Measurements from ENCODE around the gene BABAM2.
"Not testable (repeated sequence)": the region's sequence is repeated elsewhere in the genome, so short reads cannot be mapped to it uniquely, and the experiment has no call there.

BABAM2 gene

DNA sequence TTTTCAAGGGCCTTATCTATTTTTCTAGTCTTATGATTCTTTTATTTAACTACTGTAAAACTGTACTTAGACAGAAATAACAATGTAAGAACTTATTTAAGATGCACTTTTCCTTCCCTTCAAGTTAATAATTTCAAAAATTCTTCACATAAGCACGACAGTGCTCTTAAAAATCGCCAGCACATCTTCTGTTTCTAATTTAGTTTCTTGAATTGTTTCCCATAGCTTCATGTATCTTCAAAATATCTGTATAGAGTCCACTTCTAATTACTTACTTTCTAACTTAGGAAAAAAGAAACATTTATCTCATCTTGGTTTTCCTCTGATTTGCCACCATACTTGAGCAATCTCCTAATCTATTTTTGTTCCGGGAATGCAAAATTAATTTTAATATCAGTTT, 196.1 kb downstream of the BABAM2 start:
- no peak for DNase-seq

DNA sequence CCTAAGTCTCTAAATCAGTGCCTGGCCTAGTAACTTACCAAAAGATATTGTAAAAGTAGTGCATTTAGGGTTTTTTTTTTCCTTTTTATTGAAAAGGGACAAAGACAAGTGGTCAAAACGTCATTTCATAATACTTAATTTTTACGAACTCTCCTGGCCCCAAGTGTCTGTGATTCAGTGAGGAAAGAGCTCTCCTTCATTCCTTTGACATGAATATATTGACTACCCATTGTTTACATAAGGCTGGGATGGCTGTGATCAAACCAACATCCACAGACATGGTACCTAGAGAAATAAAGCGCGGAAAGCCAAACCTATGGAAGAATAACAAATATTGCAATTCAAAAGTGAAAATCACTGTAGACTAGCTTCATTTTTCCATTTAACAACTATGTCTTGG, 198.4 kb downstream of the BABAM2 start:
- DNase-seq, result no peak

DNA sequence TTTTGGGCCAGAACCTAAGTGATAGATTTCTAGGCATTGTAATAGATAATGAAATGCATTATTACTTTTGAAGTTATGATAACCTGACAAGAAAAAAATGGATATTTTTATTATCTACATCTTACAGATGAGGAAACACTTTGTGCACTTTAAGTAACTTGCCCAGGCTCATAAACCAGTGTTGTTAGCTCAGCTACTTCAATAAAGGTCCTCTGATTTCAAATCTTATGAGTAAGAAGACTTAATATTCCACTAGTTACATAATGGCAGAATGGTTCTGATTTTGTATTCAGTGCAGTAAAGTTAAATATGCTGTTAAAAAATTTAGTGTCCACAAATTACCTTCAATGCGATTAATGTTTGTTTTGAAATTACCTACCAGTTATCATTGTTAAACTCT, 199.0 kb downstream of the BABAM2 start:
- DNase-seq, result no peak

DNA sequence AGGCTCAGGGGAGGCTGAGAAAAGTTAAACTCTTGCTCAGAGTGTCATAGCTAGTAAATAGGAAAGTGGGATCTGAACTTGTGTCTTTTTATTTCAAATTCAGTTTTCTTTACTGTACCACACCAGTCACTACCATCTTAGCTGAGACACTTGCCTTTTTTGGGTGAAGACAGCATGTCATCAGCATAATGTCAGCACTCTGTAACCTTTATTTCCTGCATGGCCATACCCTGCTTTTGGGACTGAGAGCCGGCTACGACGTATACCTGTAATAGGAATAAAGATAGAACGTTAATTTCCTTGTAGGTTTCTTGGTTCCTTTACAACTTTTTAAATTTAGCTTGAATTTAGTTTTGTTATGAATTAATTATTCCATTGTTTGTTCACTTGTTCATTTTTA, 202.8 kb downstream of the BABAM2 start:
- no peak for DNase-seq

DNA sequence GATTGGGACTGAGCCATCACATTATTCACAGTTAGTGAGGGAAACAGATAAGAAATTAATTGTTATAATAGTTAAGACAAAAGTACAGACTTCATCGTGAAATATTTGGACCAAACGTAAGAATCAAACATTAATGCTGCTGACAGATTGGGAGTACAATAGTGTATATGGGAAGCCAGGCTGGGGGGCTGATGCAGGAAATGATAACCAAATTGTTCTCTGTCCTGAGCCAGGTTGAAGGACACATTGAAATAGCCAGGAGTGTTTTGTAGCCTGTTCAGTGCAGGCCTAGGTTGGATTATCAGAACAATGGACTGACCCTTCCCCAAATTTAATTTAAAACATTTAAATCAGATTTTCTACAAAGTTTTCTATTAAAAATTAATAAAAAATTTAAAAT, 203.2 kb downstream of the BABAM2 start:
- DNase-seq, result no peak

DNA sequence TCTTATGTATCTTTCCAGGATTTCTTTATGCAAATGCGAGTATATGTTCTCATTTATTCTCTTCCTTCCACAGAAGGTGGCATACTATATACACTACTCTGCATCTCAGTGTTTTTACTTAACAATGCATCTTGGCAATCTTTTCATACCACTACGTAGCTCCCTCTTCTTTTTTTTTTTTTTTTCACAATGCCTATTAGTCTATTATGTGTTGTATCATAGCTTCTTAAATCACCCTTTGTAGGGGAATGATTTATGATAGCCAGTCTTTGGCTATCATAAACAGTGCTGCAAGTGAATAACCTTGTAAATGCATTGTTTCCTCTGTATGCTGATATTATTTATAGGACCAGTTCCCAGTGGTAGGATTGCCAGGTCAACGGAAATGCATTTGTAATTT, 204.2 kb downstream of the BABAM2 start:
- DNase-seq, result no peak

DNA sequence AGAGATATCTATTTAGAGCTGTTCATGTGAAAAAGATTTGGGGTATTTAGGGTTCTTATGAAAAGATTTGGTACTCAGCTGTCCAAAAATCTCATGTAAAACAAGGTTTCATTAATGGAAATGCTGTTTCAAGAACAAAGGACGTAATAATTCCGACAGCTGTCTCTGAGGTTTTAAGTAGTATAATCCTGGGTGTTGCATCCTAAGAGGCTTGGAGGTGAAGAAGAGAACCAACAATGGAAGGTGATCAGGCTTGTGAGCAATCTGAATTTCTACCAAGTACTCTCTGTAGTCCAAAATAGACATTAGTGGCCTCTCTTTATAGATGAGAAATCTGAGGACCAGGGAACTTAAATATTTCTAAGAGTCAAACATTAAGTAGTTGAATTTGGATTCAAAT, 205.1 kb downstream of the BABAM2 start:
- DNase-seq, result no peak

DNA sequence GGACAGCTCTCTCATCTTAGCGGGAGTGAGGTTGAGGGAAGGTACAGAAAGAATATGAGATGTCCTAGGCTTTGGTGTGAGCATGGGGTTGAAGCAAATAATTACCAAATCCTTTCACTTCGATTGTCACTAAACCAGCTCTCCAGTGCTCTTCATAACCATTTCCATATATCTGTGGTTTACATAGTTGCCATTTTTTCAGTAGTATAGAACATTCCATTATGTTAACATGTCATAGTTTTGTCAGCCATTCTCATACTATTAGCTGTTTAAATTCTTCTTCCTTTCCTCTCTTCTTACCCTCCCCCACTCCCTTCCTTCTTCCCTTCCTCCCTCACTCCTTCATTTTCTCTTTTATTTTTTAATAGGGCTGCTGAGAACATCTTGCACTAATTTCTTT, 205.9 kb downstream of the BABAM2 start:
- no peak for DNase-seq

DNA sequence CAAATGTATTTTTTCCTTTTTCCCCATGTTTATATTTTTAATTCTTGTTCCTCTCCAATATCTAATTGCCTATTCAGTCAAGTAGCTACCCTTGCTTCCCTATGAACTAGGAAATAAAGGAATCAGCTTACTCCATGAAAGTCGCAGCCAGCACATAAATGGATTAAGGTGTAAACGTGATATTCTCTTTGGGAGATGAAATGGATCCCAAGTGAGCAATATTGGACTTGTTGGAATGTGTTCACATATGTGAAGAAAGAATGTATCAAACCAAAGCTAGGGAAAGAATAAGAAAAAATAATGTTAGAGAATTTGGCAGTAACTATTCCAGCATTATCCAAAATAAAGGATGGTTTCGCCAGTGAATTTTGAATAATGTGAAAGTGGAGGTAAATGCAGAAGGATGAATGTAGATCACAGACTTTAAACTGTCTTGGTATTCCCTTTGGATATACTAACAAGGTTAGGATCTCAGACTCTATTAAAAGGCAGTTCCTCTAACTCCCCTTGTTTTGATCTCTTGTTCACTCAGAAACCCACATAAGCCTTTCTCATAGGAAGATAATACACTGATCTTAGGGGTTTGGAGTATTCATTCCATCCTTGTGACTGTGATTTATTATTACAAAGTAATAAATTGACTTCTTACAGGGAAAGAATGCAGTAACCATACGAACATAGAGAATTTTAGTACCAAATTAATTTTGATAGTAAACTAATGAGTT, 208.1 kb downstream of the BABAM2 start:
- DNase-seq, result no peak

DNA sequence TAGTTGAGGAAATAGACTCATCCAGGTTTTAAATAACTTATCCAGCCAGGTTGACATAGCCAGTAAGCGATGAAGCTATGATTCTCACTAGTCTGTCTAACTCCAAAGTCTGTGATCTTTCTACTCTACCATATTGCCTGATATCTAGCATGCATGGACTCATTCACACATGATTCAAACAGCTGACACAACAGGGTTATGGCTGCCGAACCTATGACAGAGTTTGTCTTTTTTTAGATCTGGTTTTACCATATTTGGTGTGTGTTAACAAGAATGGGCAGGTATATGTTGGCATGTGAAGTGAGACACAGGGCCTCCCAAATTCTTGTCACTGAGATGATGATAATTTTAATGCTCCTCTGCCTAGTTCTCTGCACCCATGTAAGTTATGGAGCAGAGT, 210.6 kb downstream of the BABAM2 start:
- DNase-seq, result no peak

DNA sequence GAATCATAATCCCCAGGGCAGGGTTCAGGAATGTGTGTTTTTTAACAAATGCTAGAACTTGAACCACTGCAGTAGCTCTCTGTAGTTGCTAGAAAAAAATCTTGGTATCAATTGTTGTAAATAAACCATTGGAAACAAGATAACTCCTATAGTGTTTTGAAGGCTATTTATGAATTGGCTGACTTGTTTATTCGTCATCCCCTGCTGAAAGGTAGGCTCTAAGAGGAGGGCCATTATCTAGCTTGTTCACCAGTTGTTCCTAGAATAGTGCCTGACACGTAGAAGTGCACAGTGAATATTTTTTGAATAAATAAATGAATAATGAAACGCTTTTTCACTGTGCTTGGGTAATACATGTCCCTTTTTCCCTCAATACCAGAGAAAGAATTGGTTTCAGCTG, 211.4 kb downstream of the BABAM2 start:
- no peak for DNase-seq

DNA sequence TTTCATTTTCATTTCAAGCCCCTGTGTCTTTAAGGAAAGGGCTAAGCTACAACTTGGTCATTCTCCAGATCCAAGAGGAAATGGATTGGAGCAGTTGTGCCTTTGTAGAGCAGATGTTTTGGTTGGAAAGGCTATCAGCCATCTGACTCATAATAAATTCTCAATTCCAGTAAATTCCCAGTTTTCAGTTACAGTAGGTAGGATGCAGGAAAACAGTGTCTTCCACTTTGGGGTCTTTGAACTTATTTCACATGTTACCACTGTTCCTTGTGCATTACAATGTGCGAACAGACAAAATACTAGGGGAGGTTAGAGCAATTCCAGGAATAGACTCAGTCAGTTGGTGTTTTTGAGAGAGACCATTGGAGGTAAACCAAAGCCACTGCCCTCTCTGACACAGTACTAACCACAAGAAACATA, 211.9 kb downstream of the BABAM2 start:
- DNase-seq, result no peak

DNA sequence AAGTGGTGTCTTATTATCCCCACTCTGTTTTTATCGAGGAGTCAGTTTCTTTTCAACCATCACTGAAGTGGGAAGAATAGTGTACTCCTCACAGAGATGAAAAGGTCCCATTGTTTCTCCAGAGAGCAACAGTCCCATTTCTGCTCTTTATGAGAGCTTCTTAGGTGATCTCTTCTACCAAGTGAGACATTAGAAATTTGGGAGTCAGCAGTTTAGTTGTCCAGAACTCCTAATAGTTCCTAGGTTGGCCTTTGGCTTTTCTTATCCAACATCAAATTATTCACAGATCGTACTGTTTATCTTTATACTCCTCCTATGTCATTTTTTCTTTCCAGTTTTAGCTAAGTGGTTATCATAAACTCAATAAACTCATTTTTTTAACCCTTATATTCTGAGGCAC, 213.1 kb downstream of the BABAM2 start:
- DNase-seq, result no peak

DNA sequence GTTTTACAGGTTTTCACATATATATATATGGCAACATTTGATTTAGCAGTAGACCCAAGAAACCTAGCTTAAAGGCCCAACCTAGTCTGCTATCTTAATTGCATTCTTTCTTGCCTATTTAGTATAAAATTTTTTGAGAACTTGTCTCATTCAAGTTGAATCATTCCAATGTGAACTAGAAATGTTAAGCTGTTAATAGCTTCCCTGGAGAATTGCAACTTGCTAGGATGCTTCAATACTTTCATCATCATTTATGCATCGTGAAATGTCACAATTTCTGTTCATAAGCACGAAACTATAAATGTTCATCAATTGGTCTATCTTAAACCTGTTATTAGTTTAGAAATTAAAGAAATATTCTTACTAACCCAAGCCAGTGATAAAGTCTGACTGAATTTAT, 217.6 kb downstream of the BABAM2 start:
- no peak for DNase-seq

DNA sequence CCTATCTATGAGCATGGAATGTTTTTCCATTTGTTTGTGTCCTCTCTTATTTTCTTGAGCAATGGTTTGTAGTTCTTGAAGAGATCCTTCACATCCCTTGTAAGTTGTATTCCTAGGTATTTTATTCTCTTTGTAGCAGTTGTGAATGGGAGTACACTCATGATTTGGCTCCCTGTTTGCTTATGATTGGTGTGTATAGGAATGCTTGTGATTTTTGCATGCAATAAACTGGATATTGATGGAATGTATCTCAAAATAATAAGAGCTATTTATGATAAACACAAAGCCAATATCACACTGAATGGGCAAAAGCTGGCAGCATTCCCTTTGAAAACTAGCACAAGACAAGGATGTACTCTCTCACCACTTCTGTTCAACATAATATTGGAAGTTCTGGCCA, 223.2 kb downstream of the BABAM2 start:
- DNase-seq, result not testable (repeated sequence)

DNA sequence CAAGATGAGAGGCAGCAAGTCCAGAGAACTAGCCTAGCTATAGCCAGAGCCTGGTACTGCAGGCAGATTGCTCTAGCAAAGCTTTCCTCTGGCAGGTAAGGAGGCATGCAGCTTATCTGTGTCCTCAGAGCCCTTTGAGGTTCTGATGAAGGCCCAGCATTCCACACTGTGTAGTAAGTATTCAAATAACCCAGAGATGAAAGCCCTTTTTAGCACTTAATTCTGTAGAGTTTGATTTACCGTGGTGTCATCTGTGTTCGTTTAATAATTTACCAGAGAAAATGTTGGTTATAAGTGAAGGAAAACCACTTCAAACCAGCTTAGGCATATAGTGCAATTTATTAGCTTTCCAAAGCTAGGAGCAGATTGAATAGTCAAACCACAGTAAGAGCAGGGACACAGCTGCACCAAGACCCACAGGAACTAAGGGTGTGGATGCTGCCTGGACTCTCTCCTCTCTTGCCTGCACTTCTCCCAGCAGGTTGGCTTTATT, 226.6 kb downstream of the BABAM2 start:
- no peak for DNase-seq

DNA sequence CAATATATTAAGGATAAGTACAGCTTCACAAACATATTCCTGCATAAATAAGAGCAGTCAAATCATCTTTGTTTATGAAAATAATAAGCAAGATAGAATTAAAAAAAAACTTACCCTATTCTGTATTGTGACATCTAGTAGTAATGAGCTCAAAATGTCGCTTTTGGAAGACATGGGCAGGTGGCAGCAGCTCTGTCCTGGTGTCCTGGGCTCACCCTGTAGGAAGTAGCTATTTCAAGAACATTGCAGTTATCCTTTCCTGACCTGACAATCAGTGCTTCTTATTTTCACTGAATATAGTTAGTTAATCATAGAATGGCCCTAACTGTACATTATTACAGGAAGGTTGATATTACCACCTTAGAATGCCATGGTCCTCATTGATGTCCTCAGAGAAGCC, 229.1 kb downstream of the BABAM2 start:
- no peak for DNase-seq

DNA sequence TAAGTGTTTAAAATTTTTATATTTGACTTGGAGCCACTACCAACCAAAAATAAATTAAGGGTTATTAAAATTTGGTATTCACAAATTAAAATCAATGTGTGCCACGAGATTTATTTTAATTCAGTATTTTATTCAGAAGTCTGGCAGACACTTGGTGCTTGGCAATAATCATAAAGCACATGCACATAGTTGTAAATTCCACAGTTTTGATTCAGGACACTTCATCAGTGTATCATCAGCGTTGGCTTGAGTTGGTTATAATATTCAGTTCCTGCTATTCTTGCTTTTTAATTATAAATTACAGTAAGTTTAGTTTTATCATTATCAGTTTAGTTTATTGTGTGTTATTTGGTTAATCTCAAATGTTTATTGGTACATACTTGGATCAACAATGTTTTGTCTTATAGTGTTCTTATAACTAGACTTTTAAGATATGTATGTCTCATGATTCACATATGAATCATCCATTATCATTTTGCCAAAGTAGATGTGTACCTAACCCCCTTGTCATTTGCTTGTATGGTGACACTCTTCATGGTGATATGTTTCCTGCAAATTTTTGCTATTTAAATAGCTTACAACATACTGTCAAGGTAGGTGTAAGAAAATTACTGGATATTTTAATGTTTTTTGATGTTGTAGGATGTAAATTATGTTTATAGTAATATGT, 237.9 kb downstream of the BABAM2 start:
- DNase-seq, result no peak

DNA sequence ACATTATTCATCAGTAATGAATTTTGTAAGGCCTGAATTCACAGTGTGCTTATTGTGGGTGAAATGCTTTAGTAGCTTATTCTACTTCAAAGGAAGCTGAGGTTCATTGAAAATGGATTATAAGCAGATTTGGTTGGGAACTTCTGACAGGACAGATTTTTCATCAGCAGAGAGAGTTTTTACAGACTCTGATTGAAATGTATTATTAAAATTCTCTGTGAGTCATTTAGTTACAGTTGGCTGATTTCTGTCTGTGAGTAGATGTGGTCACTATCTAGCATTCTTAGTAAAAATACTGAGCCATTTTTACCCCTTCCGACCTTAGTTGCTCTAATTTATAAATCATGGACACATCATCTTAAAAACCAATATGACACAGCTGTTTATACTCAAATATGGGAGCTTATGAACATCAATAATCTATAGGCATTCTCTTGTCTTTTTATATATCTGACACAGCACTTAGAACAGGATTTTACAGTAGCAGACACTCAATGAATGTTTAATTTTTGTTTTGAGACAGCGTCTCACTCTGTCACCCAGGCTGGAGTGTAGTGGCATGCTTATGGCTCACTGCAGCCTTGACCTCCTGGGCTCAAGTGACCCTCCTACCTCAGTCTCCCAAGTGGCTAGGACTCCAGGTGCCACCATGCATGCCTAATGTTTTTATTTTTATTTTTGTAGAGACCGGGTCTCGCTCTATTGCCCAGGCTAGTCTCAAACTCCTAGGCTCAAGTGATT, 239.6 kb downstream of the BABAM2 start:
- DNase-seq, result no peak

DNA sequence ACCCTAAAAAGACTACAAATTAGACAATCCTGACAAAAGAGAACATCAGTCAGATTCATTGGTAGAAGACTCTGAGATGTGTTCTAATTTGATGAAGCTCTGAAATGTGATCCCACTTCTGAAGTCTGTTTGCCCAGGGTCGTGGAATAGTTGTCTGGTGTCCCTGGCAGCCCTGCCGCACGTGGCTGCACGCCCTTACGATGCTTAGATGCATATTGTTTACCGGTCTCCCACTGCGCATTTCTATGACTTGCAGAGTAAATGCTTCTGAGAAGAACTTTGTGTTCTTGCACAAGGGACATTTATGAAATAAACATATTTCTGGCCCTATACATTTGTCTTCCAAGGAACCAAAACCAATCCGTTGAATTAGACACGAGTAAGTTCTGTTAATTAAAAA, 243.2 kb downstream of the BABAM2 start:
- no peak for DNase-seq

DNA sequence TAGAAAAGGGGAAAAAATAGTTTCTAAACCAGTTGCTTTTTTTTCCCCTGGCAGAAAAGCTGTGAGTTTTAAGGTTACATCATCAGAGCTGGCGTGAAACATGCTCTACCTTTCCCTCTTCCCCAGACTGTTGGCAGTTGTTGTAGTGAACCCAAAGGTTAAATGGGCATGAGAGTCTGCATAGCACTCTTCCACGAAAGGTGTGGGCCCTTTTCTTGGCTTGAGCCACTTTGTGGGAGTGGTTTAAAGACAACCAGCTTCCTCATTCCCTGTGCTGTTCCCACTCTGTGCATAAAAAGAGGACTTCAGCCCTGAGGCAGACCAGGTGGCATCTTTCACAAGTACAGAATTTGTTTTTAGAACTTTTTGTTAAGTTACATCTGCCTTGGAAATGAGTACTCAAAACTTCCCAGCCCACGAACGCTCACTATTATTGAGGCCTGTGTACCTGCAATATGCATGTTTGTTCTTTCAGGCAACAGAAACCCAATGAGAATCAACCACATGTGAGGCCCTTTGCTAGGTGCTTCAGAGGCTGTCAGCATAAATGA, 243.8 kb downstream of the BABAM2 start:
- DNase-seq, result no peak

DNA sequence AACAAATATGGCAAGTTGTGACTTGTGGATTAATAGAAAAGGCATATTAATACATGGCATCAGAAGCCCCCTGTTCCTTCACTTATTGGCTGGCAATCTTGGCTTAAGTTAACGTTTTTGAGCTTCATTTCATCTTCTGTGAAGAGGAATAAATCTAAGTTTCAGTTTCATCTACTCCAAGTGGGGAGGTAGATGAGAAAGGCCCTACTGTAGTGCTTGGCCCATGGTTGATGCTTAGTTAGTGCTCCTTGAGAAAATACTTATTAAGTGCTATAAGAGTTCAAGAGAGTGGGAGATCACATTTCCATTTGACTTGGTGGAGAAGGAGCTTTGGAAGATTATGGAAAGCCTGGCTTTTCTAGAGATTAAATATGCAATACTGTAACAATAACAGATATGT, 244.3 kb downstream of the BABAM2 start:
- no peak for DNase-seq

DNA sequence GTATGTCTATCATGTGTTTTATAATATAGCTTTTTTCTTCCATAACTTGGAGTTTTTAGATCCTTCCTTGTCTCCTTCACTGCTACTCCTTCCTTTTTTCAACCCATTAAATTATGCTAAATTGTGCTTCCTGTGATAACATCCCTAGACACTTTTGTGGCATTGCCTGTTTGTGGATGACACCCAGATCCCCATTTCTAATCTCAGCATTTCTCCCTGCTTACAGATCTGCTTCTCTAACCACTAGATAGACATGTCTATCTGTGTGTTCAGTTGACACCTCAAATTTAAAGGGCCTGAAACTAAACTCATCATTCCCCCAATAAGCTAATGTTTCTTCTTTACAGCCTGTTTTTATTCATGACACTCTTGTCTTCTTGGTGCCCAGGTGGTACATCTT, 244.8 kb downstream of the BABAM2 start:
- no peak for DNase-seq

DNA sequence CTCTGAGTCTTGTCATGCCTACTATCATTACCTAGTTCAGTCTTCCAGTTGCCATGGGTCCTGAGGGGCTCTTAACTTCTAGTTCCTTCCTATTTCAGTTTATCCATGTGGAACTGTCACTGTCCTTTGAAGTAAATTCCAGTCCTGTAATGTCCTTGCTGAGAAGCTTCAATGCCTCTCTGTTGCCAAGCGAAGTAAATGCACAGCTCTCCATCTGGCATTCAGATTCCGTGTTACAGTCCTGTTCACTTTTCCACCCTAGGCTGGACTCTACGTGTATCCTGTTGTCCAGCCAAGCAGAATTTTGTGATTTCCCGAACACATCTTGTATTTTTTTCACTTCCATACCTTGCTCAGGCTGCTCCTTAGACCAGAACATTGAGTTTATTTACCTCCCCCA, 245.3 kb downstream of the BABAM2 start:
- DNase-seq, result no peak

Data from T1000 (cell line).